GM18909 (cell line): ENCODE data around the gene PPP1R13L.
"Not testable (repeated sequence)": the region's sequence is repeated elsewhere in the genome, so short reads cannot be mapped to it uniquely, and the experiment has no call there.

Experiments
- ATAC-seq: cut with Tn5 transposase; IDR thresholded peaks from one replicate; pipeline ENCODE4 v1.9.1; 2021; ENCODE audit warnings: mild to moderate bottlenecking; ENCODE audit not compliant: unreplicated experiment, poor library complexity

The PPP1R13L gene

DNA sequence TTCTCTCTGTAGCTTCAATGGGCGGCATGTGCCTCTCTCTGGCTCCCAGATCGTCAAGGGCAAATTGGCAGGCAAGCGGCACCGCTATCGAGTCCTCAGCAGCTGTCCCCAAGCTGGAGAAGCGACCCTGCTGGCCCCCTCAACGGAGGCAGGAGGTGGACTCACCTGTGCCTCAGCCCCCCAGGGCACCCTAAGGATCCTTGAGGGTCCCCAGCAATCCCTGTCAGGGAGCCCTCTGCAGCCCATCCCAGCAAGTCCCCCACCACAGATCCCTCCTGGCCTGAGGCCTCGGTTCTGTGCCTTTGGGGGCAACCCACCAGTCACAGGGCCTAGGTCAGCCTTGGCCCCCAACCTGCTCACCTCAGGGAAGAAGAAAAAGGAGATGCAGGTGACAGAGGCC, 3.3 kb upstream of the PPP1R13L start:
- ATAC-seq = no peak

DNA sequence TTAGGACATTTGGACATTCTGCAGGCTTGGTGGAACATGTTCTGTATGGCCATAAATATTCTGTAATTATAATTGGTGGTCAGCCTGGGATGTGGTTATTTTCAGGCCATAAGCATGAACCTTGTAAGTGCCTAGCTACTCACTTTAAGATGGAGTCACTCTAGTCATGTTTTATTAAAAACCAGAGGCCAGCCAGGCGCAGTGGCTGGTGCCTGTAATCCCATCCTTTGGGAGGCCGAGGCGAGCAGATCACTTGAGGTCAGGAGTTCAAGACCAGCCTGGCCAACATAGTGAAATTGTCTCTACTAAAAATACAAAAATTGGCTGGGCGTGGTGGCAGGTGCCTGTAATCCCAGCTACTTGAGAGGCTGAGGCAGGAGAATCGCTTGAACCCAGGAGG, 2.7 kb upstream of the PPP1R13L start:
- ATAC-seq = not testable (repeated sequence)

DNA sequence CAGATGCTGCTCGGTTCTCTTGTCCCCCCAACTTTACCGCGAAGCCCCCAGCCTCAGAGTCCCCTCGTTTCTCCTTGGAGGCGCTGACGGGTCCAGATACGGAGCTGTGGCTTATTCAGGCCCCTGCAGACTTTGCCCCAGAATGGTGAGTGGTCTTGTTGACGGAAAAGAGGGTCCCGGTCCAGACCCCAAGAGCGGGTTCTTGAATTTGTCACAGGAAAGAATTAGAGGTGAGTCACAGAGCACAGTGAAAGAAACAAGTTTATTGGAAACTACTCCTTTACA, 2.2 kb upstream of the PPP1R13L start:
- no peak for ATAC-seq

DNA sequence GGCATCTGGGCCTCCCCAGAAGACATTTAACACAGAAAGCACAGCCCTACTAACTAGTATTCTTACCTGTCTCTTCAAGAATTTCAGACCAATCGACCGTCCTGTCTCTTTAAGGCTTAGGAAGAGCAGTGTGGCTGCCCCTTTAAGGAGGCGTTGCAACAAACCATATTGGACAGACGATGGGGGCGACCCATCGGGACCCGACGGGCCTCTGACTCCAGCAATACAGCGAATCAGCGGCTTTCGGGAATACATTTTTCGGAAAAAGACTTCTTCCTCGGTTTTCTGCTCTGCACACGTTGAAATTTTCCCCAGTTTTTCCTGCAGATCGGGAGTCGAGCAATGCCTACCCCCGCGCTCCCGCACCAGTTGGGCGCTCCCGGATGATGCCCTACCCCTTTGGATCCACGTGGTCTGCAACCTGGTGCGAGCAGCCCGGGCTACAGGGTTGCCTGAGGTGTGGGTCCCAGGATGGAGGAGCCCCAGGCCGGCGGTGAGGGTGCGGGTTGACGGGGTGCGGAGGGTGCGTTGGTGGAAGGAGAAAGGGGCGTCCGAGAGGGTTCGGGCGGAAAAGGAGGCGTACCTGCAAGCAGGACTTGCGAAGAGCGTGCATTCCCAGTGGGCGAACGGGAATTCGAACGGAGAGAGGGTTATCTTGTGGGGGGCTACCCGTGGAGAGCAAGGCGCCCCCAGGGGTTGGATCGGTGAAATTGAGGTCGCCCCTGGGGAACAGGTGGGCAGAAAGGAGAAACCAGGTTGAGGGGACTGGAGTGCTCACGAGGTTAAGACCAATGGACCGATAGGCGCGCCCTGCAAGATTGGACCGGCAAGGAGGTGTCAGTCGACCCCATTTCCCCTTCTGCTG, 1.6 kb upstream of the PPP1R13L start, which contains the start of gene POLR1G:
POLR1G (plus strand) TSS at position 419 of the 865 bp plus-strand sequence; CDS start at position 472, 53 bp downstream.
- peak; percentile 68 for ATAC-seq

DNA sequence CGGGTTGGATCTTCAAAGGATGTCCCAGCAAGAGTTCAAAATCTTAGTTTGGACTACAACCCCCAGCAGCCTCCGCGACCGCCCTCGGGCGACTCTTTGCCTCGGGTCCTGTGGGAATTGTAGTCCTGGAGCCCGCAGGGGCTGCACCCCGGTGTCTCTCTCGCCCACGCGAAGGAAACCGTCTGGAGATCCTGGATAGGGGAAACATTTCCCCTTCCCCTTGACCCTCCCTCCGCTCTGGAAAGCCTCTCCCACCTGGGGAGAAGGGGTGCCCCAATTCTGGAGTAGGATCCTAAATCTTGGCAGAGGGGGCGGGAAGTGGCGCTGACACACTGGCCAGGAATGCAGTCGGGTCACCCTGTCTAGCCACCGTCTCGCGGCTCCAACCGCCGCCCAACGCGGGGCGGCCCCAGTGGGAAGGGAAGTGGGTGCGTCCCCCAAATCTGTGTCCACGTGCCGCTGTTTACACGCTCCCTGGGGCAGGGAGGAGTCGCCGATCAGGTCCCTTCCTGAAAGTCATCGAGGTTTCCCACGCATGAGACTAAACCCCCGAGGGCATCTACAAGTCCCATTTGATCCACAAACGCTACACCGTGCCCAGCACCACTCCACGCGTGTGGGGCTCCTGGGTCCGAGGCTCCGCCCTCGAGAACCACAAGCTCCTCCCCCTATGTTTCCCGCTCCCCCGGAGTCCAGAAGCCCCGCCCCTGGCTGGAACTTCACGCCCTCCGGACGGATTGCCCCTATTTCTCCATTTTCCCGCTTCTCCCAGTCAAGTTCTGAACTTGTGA, 761 bp upstream of the PPP1R13L start:
- ATAC-seq = peak; percentile 56

DNA sequence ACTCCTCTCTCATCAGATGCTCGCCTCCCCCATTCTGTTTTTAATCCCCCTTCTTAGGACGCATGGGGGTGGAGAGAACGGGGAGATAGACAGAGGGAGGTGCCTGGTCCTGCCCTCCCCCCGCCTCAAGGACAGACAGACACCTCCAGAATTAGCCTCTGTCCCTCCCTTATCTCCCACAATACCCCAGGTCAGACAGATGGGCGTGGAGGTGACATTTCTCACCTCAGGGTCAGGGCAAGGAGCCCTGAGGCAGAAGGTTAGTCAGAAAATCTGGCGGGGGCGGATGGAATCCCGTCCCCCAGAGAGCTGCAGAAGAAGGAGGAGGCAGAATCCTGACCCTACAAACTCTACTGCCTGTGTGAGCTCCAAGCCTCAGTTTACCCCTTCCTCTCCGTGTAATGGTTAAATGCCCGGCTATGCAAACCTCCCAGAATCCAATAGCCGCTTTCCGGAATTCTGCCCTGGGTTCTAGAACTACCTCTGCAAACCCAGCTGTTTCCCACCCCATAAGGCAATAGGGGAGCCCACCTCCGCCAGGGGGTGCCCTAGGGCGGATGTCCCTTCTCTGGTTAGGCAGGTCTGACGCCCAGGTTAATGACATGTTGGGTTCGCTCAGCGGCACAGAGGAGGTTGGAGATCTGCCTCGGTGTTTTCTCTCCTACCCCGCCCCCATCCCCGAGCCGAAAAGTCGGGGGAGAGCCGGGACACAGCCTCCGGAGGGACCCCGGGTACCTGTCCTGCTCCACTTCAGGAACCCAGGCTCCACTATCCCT, 900 bp downstream of the PPP1R13L start:
- ATAC-seq = no peak

DNA sequence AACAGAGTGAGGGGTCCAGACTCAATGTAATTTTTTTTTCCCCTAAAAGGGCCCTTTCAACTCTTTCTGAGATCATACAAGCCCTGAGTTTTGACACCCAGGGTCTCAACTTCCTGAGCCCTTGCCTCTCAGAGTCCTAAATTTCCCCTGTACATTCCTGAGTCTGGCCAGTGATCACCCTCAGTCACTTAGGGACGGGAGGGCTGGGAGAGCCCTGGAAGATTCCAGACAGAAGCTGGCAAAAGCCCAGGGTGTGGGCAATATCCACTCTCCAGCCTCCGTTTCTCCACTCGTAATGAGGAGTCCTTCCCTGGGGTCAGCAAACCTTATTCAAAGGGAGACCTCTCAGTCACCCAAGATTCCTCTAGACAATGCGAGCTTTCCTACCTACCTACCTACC, 1.6 kb downstream of the PPP1R13L start:
- ATAC-seq = no peak

DNA sequence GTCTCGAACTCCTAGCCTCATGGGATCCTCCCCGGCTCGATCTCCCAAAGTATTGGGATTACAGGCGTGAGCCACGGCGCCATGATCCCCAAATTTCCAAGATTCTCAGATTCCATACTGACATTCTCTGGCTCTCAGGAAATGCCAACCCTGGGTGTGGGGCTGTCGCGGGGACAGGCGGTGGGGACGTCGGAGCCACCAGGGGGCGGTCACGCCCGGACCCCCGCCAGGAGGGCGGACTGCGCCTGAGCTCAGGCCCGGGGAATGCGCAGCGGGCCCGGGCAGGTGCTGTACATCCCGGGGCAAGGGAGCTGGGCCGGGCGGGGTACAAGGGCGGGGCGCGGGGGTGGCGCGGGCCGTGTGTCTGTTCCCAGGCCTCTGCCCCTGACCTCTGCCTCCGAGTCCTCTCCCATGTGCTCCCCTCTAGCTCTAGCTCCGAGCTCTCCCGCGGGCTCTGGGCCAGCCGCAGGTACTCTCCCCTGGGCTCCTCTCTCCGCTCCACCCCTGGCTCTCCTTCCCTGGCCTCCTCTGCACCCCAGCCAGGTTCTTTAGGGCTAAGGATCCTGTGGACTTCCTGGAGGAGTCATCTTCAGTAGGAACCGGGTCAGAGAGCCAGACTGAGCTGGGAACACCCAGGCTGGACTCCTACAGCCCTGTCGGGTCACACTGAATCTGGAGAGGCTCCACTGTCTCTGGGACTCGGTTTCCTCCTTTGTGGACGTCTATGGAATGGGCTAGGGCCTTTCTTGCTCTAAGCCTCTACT, 2.4 kb downstream of the PPP1R13L start:
- ATAC-seq = no peak

DNA sequence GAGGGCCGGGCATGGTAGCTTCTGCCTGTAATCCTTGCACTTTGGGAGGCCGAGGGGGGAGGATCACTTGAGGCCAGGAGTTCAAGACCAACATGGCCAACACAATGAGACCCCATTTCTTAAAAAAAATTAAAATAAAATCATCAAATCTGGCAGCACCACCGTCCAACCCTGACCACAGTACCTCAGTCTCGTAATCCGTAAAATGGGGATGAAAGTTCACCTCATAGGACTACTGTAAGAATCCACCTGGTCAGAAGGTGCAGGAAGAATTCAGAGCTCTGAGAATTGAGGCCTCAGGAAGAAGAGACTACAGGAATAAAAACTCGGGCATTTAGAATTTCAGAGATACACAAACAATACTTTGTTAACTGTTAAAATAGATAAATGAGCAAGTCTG, 3.1 kb downstream of the PPP1R13L start:
- no peak for ATAC-seq

DNA sequence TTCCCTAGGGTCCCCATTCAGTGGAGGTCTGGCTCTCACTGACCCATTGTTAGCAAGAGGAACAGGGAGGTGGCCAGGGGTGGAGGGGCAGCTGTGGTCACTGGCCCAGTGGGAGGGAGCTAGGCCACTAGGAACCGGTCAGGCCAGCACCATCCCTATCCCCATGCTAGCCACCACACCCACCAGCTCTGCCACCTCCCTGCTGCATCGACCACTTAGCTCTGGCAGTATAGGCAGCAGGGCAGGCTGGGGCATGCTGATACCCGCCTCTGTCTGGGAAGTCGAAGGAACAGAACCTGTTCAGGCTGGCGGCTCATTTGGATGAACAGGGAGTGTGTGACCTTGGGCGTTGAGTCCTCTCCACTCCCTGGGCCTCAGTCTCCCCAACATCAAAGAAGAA, 4.7 kb downstream of the PPP1R13L start:
- ATAC-seq = no peak

DNA sequence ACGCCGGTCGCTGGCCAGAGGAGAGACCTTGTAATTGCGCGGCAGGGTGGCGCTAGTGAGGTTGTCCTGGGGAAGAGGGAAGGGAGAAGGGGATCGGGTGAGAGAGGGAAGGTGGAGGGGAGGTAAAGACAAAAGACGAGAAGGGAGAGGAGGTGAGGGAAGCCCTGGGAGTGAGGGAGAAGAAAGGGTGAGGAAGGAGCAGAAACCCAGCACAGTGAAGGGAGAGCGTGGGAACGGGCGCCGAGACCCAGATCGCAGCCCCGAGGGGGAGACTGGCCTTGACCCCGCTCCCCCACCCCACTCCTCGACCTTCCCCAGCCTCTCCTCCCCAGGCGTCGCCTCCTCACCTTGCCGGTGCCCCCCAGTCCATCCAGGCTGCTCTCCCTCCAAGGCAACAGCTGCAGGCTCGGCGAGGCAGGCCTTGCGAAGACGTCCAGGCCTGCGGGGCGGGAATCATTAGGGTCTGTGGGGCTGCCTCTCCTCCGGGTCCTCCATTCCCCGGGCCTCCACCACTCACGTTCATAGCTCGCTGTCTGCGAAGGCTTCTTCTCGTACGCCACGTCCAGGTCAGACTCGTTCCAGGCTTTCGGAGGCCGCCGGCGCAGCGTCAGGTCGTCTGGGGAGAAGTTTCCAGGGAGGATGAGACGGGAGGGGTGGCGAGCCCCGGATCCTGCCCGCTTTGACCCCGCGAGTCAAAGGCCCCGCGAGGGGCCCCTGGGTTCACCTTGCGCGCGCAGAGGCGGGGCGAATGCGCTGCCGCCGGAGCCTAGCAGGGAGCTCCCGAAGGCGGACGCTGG, 8.8 kb downstream of the PPP1R13L start:
- no peak for ATAC-seq

DNA sequence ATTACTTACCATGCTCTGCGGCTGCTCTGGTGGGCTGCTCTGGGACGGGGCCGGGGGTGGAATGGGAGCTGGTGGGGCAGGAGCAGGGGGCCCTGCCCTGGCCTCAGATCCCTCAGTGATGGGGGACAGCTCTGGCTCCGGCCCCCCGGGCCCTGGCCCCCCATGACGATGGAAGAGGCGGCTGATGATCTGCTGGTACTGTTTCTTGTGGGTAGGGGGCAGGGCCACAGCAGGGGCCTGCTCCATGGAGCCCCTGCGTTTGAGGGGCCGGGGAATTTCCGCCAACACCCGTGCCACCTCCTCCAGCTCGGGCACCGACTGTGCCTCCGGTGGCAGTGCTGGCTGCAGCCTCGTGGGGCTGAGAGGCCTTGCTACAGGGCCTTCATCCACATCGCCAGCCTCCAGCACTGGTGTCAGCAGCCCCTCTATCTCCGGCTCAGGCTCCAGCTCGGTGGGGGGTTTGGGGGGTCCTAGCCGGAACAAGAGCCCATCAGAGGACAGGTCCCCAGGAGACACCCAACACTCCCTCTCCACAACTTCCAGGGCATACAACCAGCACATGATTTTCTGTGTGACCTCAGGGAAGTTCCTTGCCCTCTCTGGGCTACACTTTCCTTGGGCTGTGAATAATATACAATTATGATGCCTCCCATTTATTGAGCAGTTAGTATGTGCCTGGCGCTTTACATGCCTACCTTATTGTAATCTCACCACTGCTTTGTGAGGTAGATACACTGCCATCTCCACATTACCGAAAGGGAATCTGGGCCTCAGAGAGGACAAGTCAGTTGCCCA, 12.8 kb downstream of the PPP1R13L start:
- ATAC-seq = no peak

DNA sequence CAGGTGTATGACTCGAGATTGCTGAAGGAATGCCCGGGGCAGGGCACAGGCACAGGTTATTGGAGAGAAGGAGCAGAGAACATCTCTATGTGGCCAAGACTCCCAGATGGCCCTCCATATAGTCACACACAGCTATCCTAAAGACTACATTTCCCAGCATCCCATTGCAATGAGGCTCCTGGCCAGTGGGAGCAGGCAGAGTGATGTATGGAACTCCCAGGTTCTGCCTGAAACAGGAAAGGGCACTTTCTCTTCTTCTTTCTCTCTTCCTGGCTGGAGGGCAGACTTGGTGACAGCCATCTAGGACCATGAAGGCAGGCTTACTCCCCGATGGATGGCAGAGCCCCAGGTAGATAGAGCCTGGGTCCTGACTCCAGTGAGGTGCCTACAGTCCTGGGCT, 13.5 kb downstream of the PPP1R13L start:
- ATAC-seq = no peak

DNA sequence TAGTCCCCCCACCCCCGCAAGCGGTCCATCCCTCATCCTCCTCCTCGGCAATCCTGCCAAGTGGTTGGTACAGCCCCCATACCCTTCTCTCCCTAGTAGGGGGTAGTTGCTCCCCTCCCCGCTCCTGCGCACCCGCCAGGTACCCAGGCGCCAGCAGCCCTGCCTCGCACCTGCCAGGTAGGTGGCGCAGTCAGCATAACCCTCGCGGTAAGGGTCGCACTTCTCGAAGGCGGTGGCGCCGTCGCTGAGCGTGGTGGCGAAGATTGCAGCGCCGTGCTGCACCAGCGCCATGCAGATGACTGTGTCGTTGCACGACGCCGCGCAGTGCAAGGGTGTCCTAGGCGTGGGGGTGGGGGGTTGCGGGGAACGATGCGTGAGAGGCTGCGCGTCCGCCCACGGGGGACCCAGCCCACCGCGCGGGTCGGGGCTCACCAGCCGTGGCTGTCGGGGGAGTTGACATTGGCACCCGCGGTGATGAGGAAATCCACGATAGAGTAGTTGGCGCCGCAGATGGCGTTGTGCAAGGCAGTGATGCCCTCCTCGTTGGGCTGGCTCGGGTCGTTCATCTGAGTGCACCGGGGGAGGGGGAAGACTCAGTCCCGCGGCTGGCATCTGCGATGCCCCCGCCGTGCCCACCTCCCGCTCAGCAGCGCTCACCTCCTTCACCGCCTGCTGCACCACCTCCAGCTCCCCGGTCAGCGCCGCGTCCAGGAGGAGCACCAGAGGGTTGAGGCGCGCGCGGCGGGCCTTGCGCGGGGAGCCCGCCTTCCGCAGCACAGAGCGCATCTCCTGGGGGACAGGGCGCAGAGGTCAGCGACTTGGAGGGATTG, 19.3 kb downstream of the PPP1R13L start:
- ATAC-seq = no peak

DNA sequence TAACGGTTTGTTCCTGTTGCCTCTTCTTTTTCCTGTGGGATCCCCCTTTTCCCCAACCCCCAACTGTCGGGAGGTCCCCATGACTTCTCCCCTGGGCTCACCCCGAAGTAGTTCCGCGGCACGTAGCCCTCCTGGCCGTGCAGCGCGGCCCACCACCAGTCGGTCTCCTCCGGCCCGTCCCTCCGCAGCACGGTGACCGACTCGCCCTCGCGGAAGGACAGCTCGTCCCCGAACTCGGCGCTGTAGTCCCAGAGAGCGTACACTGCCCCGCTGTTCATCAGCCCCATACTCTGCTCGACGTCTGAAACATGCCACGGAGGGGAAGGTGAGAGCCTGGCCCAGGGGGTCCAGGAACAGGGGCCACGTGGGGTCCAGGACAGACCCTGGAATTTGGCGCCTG, 22.4 kb downstream of the PPP1R13L start:
- ATAC-seq = no peak

DNA sequence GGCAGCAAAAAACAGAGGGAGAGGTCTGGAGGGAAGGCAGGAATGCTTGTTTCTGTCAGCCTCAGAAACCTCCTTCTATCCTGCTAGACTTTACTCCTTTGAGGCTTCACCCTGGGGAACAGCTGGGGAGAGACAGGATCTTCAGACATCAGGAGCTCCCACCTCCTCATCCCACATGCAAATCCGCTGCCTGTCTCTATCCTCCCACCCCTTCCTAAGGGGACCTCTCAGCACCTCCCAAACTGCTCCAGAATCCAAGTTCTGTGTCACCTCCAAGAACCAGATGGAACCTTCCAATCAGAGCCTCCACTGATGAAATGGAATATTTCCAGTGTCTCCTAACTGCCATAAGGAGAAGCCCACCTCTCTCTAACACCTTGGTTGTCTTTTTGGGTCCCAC, 24.8 kb downstream of the PPP1R13L start:
- no peak for ATAC-seq

DNA sequence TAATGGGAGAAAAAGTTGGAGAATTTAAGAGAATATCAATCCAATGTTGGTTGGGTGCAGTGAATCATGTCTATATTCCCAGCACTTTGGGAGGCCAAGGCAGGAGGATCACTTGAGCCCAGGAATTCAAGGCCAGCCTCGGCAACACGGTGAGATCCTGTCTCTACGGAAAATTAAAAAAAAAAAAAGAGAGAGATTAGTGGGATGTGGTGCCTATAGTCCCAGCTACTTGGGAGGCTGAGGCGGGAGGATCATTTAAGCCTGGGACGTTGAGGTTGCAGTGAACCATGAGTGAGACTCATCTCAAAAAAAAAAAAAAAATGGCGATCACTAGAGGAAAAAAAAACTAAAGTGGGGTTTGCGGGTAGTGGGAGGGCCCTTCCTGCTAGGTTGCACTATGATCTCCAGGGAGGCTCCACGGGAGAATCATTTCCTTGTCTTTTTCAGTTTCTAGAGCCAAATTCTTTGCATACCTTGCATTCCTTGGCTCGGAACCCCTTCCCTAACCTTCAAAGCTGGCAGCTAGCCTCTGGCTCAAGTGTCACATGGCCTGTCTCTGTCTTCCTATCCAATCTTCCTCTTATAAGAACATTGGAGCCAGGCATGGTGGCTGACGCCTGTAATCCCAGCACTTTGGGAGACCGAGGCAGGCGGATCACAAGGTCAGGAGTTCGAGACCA, 28.7 kb downstream of the PPP1R13L start:
- ATAC-seq = no peak
